Esophagus mucosa (tissue), 1 donor: ENCODE measurements around the gene COL5A1. TPM values are rescaled to one million over a fixed set of nuclear protein-coding genes. Genes with fewer than 3 reads are reported as not detected.

Experiments
- ATAC-seq: fragments of 200-7000 bp; cut with Tn5 transposase; one replicate; pipeline ENCODE4 v1.9.1; 2020
- total RNA-seq: library from RNA; stranded (reverse); gene quantifications from one replicate; pipeline ENCODE4 v1.2.4, GENCODE V29; 2023
- donor health status: DM: yes; HTN: yes; CAD: no.

COL5A1 gene
- total RNA-seq, 1 donor from 2014 or later = 3.3 TPM

DNA sequence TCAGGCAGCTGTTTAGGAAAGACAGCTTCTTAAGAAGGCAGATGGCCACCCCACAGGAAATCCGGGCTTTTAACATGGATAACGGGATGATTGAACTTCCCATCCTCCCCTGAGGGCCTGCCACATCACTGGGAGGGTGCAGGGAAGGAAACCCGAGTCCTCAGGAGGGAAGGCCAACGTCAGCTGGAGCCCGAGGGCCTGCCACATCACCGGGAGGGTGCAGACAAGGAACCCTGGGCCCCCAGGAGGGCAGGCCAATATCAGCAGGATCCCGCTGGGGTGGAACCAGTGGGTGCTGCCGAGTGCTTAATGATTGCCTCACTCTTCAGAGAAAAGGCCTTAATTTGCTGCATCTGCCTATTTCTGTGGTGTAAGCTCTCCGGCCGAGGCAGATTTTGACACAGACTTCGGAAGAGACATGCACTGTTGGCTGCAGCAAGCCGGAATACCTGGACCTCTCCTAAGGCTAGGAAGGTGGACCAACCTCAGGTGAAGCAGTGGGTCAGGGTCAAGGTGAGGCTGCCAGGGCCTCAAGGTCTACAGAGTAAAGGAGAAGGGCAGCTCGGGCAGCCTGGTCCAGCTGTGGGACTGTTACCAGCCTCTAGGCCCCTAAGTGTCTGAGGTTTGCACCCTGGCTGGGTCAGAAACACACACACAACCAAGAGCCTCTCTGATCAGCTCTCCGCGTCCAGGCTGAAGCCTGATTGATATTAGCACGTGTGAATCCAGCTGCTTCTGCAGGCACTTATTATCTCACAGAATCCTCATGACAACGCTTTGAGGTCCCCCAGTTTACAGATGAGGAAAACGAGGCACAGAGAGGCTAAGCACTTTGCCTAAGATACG is 14.8 kb upstream of the COL5A1 start:
- ATAC-seq = no peak

DNA sequence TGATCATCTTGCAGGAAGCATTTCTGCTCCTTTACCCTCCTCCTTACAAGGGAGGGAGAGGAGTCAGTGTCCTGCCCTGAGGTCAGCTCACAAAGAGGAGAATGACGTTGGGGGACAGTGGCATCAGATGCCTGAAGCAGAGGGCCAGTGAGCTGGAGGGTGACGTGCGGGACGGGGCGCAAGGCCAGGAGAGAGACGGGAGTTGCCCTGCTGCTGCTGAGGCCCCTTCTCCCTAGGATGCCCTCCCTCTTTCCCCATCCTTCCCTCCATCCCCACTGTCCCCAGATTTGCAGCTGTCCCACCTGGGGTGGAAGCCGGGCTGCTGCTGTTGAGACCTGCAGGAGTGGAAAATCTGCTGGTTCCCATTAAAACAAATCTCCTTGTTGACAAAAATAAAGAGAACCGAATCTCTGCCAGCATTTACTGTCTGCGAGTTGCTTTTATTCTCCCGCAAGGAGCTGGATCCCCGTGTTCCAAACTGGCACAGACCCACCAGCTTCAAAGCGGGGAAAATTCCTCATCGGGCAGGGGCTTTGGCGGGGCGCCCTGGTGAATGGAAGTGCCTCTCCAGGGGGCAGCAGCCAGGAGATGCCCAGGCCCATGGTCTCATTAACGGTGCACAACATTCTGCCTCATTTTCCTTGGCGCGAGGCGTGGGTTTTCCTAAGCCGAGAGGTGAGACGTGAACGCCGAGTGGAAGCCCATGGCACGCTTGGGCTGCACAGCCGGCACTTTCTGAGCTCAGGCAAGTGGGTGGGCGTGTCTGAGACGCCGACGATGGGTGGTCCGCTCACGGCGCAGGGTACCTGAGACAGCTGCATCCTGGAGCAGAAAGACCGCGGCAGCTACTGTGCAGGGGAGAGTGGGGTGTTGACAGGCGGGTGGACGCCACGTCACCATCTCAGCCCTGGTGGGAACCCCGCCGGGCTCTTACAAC is 13.9 kb upstream of the COL5A1 start:
- no peak for ATAC-seq

DNA sequence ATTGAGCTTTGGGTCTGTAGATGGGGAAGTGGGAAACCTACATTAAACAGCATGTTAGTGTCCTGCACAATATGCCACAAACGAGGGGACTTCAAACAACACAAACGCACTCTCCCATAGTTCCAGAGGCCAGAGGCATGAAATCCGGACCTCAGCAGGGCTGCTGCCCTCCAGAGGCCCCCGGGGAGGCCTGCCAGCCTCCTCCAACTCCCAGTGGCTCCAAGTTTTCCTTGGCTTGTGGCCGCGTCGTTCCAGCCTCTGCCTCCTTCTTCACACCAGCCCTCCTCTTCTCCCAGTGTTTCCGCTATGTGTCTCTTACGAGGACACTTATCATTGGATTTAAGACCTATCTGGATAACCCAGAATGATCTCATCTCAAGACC is 13.3 kb upstream of the COL5A1 start:
- no peak for ATAC-seq

DNA sequence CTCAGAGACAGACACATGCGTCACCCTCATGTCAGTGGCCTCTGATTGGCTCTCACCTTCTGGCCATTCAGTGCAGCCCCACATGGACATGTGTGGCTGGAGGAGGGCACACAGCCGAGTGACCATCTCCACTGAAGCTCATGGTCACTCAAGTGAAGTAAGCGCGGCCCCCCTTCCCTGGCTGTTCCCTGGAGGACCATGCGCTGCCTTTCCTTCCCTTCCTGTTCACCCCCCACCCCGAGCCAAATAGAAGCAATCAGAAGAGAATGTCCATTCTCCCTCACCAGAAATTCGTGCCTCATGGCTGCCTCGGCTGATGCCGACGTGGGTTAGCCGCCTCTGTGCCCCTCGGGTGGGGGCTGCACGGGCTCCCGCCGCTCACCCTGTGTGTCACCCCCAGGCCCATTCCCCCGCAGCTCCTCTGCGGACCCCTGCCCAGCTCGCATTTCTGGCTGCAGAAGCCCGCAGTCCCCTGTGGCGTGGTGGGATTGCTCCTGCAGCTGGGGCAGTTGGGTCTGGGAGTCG is 12.5 kb upstream of the COL5A1 start:
- no peak for ATAC-seq

DNA sequence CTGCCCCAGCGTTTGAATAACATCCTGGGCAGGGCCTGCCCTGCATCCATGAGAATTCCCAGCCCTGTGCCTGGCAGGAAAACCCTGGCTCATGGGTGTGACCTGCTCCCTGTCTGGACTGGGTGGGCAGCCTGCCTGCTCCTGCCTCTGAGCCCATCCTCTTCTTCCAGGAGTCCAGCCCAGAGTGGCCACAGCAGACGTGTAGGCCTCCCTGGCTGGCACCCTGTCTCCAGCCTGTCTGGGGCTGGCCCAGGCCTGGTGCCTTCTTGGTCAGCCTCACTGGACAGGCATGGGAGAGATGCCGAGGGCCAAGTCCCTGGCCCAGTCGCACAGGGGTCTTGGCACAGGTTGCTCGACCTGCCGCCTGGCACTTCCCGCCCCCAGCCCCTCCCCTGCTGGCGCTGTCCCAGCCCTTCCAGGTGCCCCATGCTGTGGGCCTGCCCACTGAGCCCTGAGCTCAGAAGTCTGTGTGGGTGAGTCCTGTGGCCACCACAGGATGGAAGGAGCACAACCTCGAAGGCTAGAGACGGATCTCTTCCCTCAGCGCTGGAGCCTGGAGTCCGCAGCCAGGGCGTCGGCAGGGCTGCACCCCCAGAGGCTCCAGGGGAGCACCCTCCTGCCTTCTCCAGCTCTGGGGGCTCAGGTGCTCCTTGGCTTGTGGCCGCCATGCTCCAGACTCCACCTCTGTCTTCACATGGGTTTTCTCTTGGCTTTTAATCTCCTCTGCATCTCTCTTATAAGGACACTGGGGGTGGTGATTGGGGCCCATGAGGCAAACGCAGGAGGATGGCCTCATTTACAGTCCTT is 11.8 kb upstream of the COL5A1 start:
- ATAC-seq = no peak

DNA sequence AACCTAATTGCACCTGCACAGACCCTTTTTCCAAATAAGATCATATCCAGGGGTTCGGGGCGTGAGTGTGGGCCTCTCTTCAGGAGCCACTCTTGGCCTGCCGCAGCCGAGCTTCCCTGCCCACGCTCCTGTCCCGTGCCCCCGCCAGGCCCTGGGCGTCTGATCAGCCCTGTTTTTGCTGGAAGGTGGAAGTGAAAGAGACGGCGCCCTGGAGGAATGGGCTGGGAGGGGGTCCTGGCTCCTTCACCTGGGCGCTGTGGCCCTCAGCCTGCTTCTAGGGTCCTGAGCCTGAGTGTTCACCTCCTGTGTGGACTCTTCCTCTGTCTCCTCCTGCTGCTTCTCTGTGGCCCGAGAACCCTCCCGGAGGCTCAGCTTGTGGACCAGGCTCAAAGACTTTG is 11.2 kb upstream of the COL5A1 start:
- ATAC-seq = no peak

DNA sequence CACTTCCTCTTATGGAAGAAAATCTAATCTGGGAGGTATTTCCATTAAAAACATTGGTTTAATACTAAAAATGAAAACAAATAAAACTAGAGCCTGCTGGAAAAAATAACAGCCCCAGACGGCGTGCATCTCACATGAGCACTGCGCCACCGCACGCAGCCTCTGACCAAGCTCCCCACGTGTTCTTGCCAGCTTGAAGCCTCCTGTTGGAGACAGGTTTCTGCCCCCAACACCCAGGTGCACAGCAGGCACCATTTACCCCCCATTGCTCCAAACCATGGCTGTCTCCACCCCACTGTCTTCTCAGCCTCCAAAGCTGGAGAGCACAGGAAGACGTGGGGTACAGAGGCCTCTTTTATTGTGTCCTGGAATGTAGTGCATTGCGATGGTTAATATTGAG is 10.7 kb upstream of the COL5A1 start:
- no peak for ATAC-seq

DNA sequence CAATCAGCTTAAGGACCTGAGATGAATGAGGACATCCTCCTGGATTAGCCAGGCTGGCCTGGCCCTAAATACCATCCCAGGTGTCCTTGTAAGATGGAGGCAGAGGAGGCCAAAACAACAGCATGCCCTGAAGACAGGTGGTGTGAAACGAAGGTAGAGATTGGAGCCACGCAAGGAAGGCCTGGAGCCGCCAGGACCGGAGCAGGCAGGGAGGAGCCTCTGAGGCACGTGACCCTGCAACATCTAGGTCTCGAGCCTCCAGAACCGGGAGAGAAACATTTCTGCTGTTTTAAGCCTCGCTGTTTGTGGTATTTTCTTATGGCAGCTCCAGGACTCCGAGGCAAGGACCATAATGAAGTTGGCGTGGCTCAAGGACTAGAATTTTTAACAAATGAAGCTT is 9.7 kb upstream of the COL5A1 start:
- ATAC-seq = no peak

DNA sequence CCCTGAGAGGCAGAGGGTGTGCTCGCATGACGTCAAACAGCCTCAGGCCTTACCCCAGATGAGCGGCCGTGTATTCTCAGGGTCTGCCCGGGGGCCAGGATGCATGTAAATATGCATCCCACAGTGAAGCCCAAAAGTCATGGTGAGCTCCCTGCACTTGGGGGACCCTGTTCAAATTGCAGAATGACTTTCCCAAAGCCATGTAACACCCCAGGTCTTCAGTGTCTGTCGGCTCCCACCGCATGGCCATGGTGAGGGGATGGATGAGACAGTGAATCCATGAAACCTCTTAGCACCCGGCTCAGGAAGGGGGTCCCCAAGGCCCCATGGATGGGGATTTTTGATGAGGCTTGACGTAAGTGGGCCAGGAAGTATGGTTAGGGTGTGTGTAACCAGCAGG is 9.3 kb upstream of the COL5A1 start:
- ATAC-seq = no peak

DNA sequence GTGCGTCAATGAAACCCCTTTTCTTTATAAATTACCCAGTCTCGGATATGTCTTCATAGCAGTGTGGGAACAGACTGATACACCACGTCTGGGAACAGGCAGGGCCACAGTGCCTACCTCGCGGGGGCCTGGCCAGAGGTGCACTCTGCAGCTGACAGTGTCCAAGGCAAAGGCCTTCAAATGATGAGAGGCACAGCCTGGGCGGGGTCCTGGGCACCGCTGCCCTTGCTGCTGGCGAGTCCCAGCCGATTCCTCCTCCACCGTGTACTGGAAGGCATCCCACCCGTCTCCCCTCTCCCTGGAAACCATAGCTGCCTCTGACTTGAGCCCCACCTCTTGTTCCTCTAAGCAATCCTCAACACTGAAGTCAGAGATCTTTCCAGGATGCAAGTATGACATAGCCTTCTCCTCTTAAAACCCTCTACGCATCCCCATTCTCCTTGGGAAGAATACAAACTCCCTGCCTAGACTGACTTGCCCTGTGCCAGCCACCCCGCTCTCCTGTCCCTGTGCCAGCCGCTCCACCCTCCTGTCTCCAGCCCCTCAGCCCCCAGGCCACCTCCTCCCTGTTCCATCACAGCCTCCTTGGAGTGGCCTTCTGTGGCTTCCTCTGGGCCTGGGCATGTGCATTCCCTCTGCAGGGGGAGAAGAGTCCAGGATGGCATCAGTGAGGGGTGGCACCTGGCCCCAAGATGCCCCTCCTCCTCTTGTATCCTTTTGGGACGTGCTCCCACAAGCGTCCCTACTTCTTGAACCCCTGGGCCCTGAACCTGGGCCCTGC is 8.1 kb upstream of the COL5A1 start:
- no peak for ATAC-seq

DNA sequence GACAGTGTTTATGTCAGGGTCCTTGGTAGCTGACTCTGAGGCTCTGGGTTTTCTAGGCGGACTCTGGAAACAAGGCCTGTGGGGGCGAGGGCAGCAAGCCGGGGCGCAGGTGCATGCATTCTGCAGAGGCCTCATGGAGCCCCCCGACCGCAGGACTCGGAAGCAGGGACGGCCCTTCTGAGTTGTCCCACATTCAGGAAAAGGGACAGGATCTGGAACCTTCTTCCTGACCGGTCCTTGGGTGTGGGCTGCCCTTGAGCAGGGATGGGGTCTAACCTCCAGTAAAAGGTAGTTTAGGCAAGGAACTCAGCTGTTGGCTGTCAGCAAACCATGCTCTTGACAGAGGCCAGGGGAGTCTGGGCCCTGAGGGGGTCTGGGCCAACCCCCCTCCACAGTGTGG is 7.4 kb upstream of the COL5A1 start:
- no peak for ATAC-seq

DNA sequence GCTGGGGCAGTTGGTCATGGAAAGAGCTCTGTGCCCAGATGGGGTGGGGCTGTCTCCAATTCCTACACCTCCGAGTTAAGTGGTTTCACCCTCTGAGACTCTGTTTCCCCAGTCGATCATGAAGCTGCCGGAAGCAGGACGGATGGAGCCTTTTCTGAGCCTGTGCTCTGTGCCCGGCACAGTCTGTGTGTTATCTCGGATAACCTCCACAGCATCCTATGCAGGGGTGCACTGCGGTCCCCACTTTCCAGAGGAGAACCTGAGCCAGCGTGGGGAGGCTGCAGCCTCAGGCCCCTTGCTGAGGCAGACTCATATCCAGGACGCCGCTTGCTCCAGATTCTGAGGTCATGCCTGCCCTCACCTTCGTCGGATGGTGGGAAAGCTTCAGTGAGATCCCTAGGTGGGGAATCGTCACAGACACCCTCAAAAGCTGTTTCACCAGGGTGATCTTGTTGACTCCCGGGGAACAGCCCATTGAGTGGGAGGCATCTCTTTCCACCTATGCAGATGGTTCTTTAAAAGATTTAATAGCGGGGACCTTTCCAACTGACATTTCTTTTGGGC is 6.9 kb upstream of the COL5A1 start:
- ATAC-seq = no peak

DNA sequence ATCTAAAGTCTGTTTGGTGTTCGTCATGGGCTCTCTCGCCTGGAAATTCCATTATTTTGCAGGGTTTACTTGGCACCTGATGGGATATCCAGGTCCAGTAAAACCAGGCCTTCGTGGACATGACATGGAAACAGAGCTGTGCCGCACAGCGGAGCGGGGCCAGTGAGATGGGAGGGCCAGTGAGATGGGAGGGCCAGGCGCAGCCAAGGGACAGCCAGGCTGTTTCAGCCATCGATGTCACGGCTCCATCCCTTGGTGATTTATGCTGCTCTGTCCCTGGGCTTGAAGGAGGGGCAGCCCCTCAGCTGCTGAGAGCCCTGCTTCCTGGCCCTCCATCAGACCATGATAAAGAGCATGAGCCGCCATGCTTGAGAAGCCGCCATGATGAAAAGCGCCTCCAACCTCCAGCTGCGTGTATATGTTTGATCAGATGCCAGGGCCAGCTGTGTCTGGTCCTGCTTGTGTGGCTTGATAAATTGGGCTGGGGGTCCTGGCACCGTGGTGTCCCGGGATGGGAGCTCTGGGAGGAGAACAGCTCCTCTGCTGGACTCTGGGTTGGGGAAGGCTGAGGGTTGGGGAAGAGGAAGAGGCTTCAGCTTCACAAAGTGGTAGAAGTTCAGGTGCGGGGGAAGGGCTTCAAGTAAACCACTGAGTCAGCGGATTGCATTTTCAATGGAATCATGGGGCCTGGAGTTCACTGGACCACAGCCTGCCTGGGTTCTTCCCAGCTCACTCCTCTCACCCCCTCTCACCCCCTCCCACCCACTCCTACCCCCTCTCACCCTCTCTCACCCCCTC is 6.1 kb upstream of the COL5A1 start:
- ATAC-seq = no peak

DNA sequence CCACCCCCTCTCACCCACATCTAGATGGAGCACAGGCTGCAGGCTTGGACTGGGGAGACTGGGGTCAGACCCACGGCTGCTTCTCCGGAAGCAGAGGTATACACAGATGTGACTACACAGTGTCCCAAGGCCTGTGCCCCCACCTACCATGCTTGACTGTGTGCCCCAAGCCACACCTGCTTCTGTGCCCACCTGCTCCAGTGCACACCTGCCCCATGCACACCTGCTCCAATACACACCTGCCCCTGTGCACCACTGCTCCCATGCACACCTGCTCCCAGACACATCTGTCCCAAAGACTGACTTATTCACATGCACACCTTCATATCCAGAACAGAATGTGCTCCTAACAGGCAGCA is 5.5 kb upstream of the COL5A1 start:
- no peak for ATAC-seq

DNA sequence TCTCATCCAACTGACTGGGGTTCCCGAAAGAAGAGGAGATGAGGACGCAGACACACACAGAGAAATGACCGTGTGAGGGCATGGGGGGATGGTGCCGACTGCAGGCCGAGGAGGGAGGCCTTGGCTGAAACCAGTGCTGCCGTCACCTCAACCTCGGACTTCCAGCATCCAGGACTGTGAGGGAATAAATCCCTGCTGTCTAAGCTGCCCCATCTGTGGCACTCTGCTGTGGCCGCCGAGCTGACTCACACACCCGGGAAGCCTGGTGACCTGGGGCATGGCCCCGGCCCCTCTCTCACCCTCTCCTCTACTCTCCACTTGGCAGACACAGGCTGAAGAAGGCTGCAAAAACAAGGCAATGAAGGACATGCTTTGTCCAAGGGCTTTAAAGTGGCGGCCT is 4.4 kb upstream of the COL5A1 start:
- ATAC-seq = no peak

DNA sequence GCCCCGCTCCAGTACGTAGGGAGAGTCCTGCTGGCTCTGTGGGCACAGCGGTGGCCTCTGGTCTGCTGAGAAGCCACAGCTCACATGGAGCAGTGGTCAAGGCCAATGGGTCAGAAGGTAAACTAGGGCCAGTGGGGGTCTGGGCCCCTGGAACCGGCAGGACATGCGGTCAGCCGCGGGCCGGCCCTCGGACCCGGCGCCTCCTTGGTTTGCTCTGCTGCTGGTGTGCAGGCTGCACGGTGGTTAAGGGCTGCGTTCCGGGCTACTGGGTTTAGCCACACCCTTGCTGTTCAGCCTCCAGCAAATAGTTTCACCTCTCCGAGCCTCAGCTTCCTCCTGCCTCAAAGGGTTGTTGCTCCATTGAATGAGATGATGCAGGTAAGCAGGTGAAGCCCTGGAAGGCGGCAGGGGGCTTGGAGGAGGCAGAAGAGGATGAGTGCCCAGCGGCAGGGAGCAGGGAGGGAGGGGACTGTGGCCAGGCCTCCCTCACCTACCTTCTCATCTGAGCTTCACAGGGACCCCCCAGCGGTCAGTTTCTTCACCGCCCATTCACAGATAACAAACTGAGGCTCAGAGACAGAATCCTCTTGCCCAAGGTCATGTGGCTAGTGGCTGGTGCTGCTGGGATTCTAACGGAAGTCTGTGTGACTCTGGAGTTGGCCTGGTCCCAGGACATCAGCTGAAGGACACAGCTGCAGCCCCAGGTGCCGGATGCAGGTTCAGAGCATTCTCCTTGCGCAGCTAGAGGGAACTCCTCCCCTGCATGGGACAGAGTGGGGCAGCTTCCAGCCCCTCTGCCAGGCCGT is 3.7 kb upstream of the COL5A1 start:
- ATAC-seq = no peak

DNA sequence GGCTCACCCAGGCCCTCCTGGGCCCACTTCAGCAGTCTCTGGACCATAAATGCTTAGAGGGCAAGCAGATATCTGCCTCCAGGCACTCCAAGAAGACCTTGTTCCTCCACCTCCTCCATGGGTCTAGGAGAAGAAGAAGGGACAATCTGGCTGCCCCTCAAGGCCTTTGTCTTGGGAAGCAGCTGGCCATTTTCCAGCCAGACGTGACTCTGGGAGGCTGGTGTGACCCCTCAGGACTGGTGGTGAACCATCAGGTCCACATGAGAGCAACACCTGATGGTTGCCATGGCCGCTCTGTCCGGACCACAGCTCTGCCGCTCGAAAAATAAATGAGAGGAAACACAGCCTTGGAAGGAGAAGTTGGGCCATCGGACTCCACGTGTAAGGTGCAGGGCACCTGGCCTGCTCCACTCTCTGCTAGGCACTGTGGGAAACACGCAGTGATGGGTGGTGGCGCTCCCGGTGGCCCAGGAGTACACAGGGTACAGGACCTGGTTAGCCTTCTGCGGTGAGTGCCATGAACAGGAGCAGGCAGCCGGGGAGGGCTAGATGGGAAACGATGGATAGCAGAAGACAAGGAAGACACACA is 3.0 kb upstream of the COL5A1 start:
- ATAC-seq = no peak

DNA sequence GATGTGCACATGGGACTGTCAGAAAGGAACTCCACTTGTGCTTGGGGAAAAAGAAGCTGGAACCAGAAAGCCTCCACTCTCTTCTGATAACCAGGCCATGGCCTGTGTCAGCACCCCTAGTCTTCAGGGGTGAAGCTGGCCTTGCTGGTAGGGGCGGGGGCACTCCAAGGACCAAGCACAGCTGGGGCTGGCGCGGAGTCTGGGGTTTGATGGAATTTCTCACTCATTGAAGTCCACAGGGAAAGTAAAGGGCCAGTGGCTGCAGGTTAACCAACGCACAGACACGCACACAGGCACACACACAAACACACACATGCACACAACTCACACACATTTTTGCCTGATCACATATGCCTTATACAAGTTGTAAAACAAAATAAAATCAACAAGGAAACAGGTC is 1.6 kb upstream of the COL5A1 start:
- no peak for ATAC-seq

DNA sequence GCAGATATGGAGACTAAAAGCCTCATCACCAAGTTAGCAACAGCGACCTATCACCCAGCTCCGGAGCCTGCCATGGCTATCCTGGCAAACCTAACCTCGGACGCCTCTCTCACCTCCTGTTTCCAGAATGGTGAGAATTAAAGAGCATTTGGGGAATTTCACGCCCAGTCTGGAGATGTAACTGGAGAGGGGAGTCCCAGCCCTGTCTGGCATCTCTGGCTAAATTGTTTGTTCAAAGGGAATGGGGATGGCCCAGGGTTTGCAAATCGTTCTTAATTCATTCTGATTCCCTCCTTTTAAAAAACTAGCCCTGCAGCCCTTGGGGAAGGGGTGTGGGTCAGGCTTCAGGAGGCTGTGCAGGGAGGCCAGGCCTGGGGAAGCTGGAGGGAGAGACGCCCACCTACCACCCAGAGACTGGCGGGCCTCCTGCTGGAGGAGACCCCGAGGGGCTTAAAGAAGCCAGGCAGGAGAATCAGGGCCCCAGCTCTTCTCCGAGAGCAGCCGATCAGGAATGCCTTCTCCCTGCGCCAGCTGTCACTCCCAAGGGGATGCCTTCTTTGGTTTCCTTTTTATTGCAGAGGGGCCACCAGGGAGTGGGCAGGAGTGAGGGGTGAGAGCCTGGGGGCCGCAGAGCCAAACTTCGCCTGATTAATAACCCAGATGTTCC is 964 bp upstream of the COL5A1 start:
- no peak for ATAC-seq
